A549 (cell line): ENCODE data around the gene DELE1. TPM values are rescaled to one million over a fixed set of nuclear protein-coding genes. Genes with fewer than 3 reads are reported as not detected.

Experiments used
- ATAC-seq, 2 experiments: fragments of 200-7000 bp in 1 of 2; fragments of >200 bp in 1 of 2; cut with Nextera tagmentation in 1 of 2; cut with Tn5 transposase in 1 of 2; 3 replicates each; pipeline versions ENCODE4 v1.8.0 to v1.9.1; 2018 to 2020; ENCODE audit warnings: mild to moderate bottlenecking in 1 of 2, moderate library complexity in 1 of 2
- CTCF ChIA-PET: fragments of 300-600 bp; sonication (Branson Sonifier 250); formaldehyde crosslinking; extraction: SDS; loops from one replicate; lab custom pipeline; 2021; ENCODE audit warnings: antibody characterized with exemption, inconsistent platforms; lab: Yijun Ruan, JAX
- POLR2A ChIA-PET: fragments of 350-600 bp; formaldehyde crosslinking; extraction: SDS; loops from one replicate; lab custom pipeline; 2021; ENCODE audit warnings: antibody characterized with exemption, inconsistent platforms; lab: Yijun Ruan, JAX
- DNase-seq, 2 experiments: peaks; one replicate each; pipeline versions ENCODE4 v3.0.0 to v3.0.0-alpha.2; 2011 to 2016; ENCODE audit warnings: low read depth in 1 of 2, low spot score in 1 of 2
- FAIRE-seq: peaks from 2 replicates; lab custom pipeline; 2011; peaks lifted over from hg19 to GRCh38; lab: Jason Lieb, UNC
- H3K27ac ChIP-seq, 2 experiments: fragments of >200 bp; sonication (Bioruptor Twin); formaldehyde crosslinking; 3 replicates each; pipeline ENCODE4 v1.5.1; 2016 to 2017
- H3K4me1 ChIP-seq: fragments of >200 bp; sonication (Bioruptor Twin); formaldehyde crosslinking; 3 replicates; pipeline ENCODE4 v1.6.1; 2016
- H3K4me2 ChIP-seq: fragments of >200 bp; sonication (Bioruptor Twin); formaldehyde crosslinking; 3 replicates; pipeline ENCODE4 v1.6.1; 2016
- H3K4me3 ChIP-seq: fragments of >200 bp; sonication (Bioruptor Twin); formaldehyde crosslinking; 3 replicates; pipeline ENCODE4 v1.5.1; 2016
- H3K9me3 ChIP-seq: fragments of >200 bp; sonication (Bioruptor Twin); formaldehyde crosslinking; 3 replicates; pipeline ENCODE4 v1.6.1; 2016
- BHLHE40 ChIP-seq: IDR thresholded peaks from 2 replicates; pipeline ENCODE4 v1.6.1; 2012; ENCODE audit warnings: low read depth, low read length, inconsistent platforms
- CBX2 ChIP-seq: fragments of 200-600 bp; sonication (generic); IDR thresholded peaks from 2 replicates; pipeline ENCODE4 v1.6.1; 2016; ENCODE audit warnings: low read depth, mild to moderate bottlenecking, borderline replicate concordance
- CBX8 ChIP-seq: fragments of 200-600 bp; sonication (generic); IDR thresholded peaks from 2 replicates; pipeline ENCODE4 v1.6.1; 2016
- EHF ChIP-seq: fragments of 250-450 bp; sonication (Bioruptor Pico); IDR thresholded peaks from 2 replicates; pipeline ENCODE4 v1.5.0; 2020; ENCODE audit warnings: mild to moderate bottlenecking
- EP300 ChIP-seq, 2 experiments: fragments of >200 bp; sonication (Bioruptor Twin); formaldehyde crosslinking; IDR thresholded peaks; 2 replicates in 1 of 2; 3 replicates in 1 of 2; pipeline ENCODE4 v1.6.1; 2016 to 2017
- FOSB ChIP-seq: fragments of 250-450 bp; sonication (Bioruptor Pico); IDR thresholded peaks from 2 replicates; pipeline ENCODE4 v1.5.0; 2020; ENCODE audit warnings: mild to moderate bottlenecking, moderate library complexity
- HDAC2 ChIP-seq: fragments of 200-600 bp; sonication (generic); IDR thresholded peaks from 2 replicates; pipeline ENCODE4 v1.6.1; 2016
- HOXA7 ChIP-seq: fragments of 250-450 bp; sonication (Bioruptor Pico); IDR thresholded peaks from 2 replicates; pipeline ENCODE4 v1.5.0; 2020; ENCODE audit warnings: mild to moderate bottlenecking, moderate library complexity
- HOXB13 ChIP-seq: fragments of 250-450 bp; sonication (Bioruptor Pico); IDR thresholded peaks from 2 replicates; pipeline ENCODE4 v1.5.0; 2020; ENCODE audit warnings: low read depth, mild to moderate bottlenecking, moderate library complexity
- HOXB5 ChIP-seq: fragments of 250-450 bp; sonication (Bioruptor Pico); IDR thresholded peaks from 2 replicates; pipeline ENCODE4 v1.5.0; 2020; ENCODE audit warnings: mild to moderate bottlenecking, moderate library complexity
- JUNB ChIP-seq: fragments of >200 bp; sonication (Bioruptor Twin); formaldehyde crosslinking; IDR thresholded peaks from 2 replicates; pipeline ENCODE4 v1.6.1; 2016
- KDM5A ChIP-seq: fragments of 200-600 bp; sonication (generic); IDR thresholded peaks from 2 replicates; pipeline ENCODE4 v1.6.1; 2016; ENCODE audit warnings: antibody characterized with exemption, mild to moderate bottlenecking
- MAZ ChIP-seq: fragments of 150-350 bp; IDR thresholded peaks from 2 replicates; pipeline ENCODE4 v1.6.1; 2014; ENCODE audit warnings: antibody characterized with exemption, low read depth, low read length, borderline replicate concordance
- NPAS2 ChIP-seq: fragments of 250-450 bp; sonication (Bioruptor Pico); IDR thresholded peaks from 2 replicates; pipeline ENCODE4 v1.8.0; 2022; ENCODE audit warnings: mild to moderate bottlenecking, moderate library complexity, borderline replicate concordance
- NR3C1 ChIP-seq: fragments of >200 bp; sonication (Bioruptor Twin); formaldehyde crosslinking; IDR thresholded peaks from 3 replicates; pipeline ENCODE4 v1.6.1; 2017
- RAD21 ChIP-seq, 2 experiments: fragments of >200 bp in 1 of 2; sonication (Bioruptor Twin) in 1 of 2; formaldehyde crosslinking in 1 of 2; IDR thresholded peaks in 1 of 2; conservative IDR thresholded peaks in 1 of 2; 2 replicates in 1 of 2; 3 replicates in 1 of 2; pipeline ENCODE4 v1.6.1; 2012 to 2018; ENCODE audit warnings: inconsistent platforms in 1 of 2
- RCOR1 ChIP-seq: fragments of 150-350 bp; IDR thresholded peaks from 2 replicates; pipeline ENCODE4 v1.6.1; 2014; ENCODE audit warnings: antibody characterized with exemption, low read length, low read depth
- RFX5 ChIP-seq: fragments of 450-650 bp; IDR thresholded peaks from 2 replicates; pipeline ENCODE4 v1.7.1; 2014; ENCODE audit warnings: antibody characterized with exemption, mild to moderate bottlenecking, moderate library complexity
- RNF2 ChIP-seq: fragments of 200-600 bp; sonication (generic); IDR thresholded peaks from 2 replicates; pipeline ENCODE4 v1.6.1; 2016; ENCODE audit warnings: low read depth, mild to moderate bottlenecking, antibody characterized with exemption, moderate library complexity, borderline replicate concordance
- SREBF2 ChIP-seq: fragments of 450-650 bp; IDR thresholded peaks from 2 replicates; pipeline ENCODE4 v1.6.1; 2014; ENCODE audit warnings: mild to moderate bottlenecking, moderate library complexity
- ZC3H11A ChIP-seq: fragments of 450-650 bp; IDR thresholded peaks from 2 replicates; pipeline ENCODE4 v1.6.1; 2014; ENCODE audit warnings: antibody characterized with exemption, mild to moderate bottlenecking
- ZSCAN20 ChIP-seq: fragments of 250-450 bp; sonication (Bioruptor Pico); IDR thresholded peaks from 2 replicates; pipeline ENCODE4 v1.8.0; 2022; ENCODE audit warnings: mild to moderate bottlenecking, moderate library complexity
- WGBS: methylation state at CpG from one replicate; pipeline ENCODE4 v1.1.6; 2017; ENCODE audit errors: missing lambda C conversion rate; 5-methylcytosine and 5-hydroxymethylcytosine counted together
- polyA plus RNA-seq, 4 experiments: library from polyadenylated mRNA; depleted of rRNA in 3 of 4; stranded (reverse); fragments of >200 nt; fragmentation: RNase III in 1 of 4; extraction: RNeasy Plus Mini Kit Qiagen cat#74134 plus additional on column Dnase treatment in 1 of 4; gene quantifications; 2 replicates in 3 of 4; 3 replicates in 1 of 4; pipeline ENCODE4 v1.2.3, GENCODE V29; 2011 to 2017
- TF ChIP-seq, protein P1 (sequence below): IDR thresholded peaks from 2 replicates; pipeline ENCODE4 v1.6.1; 2012; ENCODE audit warnings: low read depth, borderline replicate concordance
- TF ChIP-seq, protein P2 (sequence below): IDR thresholded peaks from 2 replicates; pipeline ENCODE4 v1.6.1; 2012
- TF ChIP-seq, protein P3 (sequence below): fragments of >200 bp; sonication (Bioruptor Twin); formaldehyde crosslinking; IDR thresholded peaks from 3 replicates; pipeline ENCODE4 v1.6.1; 2016
- TF ChIP-seq, protein P4 (sequence below): IDR thresholded peaks from 2 replicates; pipeline ENCODE4 v1.6.1; 2012
- TF ChIP-seq, protein P5 (sequence below): fragments of 250-450 bp; sonication (Bioruptor Pico); IDR thresholded peaks from 2 replicates; pipeline ENCODE4 v1.5.0; 2021; ENCODE audit warnings: mild to moderate bottlenecking, moderate library complexity, borderline replicate concordance

The DELE1 gene
- polyA plus RNA-seq, 2 of the 4 experiments (the other 2 are of a cell fraction), result 41.2 to 60.1 TPM

DNA sequence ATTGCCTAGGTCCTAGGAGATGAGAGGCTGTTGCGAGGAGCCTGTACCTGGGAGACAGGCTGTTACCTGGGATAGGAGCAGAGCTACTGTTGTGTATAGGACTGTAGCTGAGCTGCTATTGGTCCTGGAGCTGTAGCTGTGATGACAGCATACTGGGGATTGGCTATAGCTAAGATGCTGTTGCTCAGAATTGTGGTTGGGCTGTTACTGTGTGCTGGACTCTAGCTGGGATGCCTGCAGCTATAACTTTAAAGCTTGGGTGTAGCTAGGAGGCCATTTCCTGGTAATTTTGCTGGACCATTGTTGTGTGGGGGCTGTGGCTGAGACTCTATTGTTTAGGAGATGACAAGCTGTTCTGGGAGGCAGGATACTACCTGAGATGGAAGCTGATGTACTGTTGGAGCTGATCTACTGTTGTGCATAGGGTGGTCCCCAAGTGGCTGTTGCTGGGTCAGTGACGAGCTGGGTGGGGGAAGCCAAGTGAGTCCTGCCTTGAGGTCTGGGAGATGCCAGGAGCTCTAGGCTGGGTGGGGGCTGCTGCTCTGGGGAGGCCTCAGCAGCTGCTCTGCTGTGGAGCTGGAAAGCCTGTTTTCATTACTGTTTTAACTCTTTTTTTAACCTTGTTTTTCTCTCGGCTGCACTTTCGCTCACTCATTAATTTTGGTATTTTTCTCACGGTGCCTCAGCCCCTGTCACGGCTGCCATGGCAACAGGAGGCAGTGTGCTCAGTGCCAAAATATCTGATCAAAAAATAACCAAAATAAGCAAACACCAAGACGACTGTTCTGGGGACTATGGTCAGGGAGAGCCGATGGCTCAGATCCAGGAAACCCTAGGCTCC lies 42.5 kb upstream of the DELE1 start:
- H3K27ac ChIP-seq, result no peak overlapping the region

DNA sequence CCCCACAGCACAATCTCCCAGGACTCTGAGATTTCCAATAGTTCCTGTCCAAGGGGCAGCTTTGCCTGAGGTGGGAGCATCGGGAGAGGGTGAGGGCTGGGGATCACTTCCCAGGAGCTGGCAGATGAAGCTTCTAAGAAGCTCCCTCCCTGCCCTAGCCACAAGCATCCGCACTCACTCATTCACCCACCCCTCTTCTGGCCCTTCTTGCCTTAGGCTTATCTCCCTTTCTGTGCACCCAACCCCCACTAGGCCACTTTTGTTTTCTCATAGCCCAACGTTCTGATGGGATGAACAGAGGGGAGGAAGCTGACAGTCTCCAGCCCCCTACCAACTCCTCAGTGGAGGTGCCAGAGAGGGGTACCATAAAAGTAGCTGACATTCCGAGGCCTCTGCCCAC lies 41.8 kb upstream of the DELE1 start:
- POLR2A ChIA-PET, result interaction anchor here (2.7 kb wide), 1 partner anchor 42 kb away, joined by 11 read pairs; the partner anchor contains the start of gene DELE1

More for the DNA sequence above, 42.5 kb upstream of the DELE1 start:
- TF ChIP-seq RFX5 (no peak), BHLHE40 (no peak), KDM5A (no peak), NR3C1 (no peak), CBX2 (no peak), CBX8 (no peak), ZSCAN20 (CRISPR knock-in tag) (no peak), RNF2 (no peak), HOXB13 (CRISPR knock-in tag) (no peak), NPAS2 (CRISPR knock-in tag) (no peak), RAD21 (conservative IDR thresholded peaks at IDR 0.05 in 1 of 2, IDR thresholded peaks at IDR 0.05 in 1 of 2) (no peak), HDAC2 (no peak), HOXB5 (CRISPR knock-in tag) (no peak)
- TF ChIP-seq, protein P1, sequence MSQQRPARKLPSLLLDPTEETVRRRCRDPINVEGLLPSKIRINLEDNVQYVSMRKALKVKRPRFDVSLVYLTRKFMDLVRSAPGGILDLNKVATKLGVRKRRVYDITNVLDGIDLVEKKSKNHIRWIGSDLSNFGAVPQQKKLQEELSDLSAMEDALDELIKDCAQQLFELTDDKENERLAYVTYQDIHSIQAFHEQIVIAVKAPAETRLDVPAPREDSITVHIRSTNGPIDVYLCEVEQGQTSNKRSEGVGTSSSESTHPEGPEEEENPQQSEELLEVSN, result no peak
- TF ChIP-seq, protein P2, sequence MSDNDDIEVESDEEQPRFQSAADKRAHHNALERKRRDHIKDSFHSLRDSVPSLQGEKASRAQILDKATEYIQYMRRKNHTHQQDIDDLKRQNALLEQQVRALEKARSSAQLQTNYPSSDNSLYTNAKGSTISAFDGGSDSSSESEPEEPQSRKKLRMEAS, result no peak
- FAIRE-seq (no peak), DNase-seq (no peak), ATAC-seq (no peak)
- Histone ChIP-seq H3K4me2 (no peak overlapping the region), H3K9me3 (no peaks in the 10 kb centered on the region), H3K4me1 (peaks cover 22% of the 10 kb centered on the region), H3K4me3 (no peak overlapping the region)
- ChIA-PET CTCF (interaction anchor here (1.0 to 12.7 kb wide), 22 partner anchors 9 to 216 kb away, joined by 3 to 424 read pairs (median 16); partner anchors contain the start of genes DELE1, PCDH12 and RNF14), POLR2A (interaction anchor here (0.6 to 2.7 kb wide), 3 partner anchors 43 to 668 kb away, joined by 3 to 11 read pairs (median 5); partner anchors contain the start of genes DELE1 and RNF14)
- WGBS, result 24% methylated on average over 8 of the region's 8 CpGs

More for the DNA sequence above, 41.8 kb upstream of the DELE1 start:
- CTCF ChIA-PET, result interaction anchor here (0.9 to 12.7 kb wide), 17 partner anchors 8 to 217 kb away, joined by 3 to 424 read pairs (median 6); partner anchors contain the start of genes PCDH12 and RNF14
- Histone ChIP-seq H3K4me3 (no peak overlapping the region), H3K4me1 (peaks cover 15% of the 10 kb centered on the region), H3K4me2 (no peak overlapping the region), H3K9me3 (no peaks in the 10 kb centered on the region), H3K27ac (no peak overlapping the region)
- no peak for DNase-seq
- TF ChIP-seq NPAS2 (CRISPR knock-in tag) (no peak), EHF (CRISPR knock-in tag) (no peak), EP300 (IDR thresholded peaks at IDR 0.05) (no peak), ZC3H11A (no peak), CBX2 (no peak), CBX8 (no peak), KDM5A (no peak), FOSB (CRISPR knock-in tag) (no peak), JUNB (no peak), MAZ (no peak), SREBF2 (no peak), RCOR1 (no peak), HOXA7 (no peak)
- TF ChIP-seq, protein P2, result no peak
- TF ChIP-seq, protein P3, sequence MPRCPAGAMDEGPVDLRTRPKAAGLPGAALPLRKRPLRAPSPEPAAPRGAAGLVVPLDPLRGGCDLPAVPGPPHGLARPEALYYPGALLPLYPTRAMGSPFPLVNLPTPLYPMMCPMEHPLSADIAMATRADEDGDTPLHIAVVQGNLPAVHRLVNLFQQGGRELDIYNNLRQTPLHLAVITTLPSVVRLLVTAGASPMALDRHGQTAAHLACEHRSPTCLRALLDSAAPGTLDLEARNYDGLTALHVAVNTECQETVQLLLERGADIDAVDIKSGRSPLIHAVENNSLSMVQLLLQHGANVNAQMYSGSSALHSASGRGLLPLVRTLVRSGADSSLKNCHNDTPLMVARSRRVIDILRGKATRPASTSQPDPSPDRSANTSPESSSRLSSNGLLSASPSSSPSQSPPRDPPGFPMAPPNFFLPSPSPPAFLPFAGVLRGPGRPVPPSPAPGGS, result no peak
- TF ChIP-seq, protein P4, sequence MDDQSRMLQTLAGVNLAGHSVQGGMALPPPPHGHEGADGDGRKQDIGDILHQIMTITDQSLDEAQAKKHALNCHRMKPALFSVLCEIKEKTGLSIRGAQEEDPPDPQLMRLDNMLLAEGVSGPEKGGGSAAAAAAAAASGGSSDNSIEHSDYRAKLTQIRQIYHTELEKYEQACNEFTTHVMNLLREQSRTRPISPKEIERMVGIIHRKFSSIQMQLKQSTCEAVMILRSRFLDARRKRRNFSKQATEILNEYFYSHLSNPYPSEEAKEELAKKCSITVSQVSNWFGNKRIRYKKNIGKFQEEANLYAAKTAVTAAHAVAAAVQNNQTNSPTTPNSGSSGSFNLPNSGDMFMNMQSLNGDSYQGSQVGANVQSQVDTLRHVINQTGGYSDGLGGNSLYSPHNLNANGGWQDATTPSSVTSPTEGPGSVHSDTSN, result no peak
- TF ChIP-seq, protein P5, sequence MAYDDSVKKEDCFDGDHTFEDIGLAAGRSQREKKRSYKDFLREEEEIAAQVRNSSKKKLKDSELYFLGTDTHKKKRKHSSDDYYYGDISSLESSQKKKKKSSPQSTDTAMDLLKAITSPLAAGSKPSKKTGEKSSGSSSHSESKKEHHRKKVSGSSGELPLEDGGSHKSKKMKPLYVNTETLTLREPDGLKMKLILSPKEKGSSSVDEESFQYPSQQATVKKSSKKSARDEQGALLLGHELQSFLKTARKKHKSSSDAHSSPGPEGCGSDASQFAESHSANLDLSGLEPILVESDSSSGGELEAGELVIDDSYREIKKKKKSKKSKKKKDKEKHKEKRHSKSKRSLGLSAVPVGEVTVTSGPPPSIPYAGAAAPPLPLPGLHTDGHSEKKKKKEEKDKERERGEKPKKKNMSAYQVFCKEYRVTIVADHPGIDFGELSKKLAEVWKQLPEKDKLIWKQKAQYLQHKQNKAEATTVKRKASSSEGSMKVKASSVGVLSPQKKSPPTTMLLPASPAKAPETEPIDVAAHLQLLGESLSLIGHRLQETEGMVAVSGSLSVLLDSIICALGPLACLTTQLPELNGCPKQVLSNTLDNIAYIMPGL (CRISPR knock-in tag), result no peak
- 15% methylated on average over 4 of the region's 4 CpGs for WGBS
- no peak for ATAC-seq
- no peak for FAIRE-seq
